Thyroid gland (tissue), 4 donors: ENCODE measurements around the gene CFAP251. TPM values are rescaled to one million over a fixed set of nuclear protein-coding genes. Genes with fewer than 3 reads are reported as not detected.
"Not testable (repeated sequence)": the region's sequence is repeated elsewhere in the genome, so short reads cannot be mapped to it uniquely, and the experiment has no call there.

Experiments
- DNase-seq, 2 donors: peaks; one replicate each; pipeline ENCODE4 v3.0.0-alpha.2; 2019
- H3K27ac ChIP-seq, 3 donors: fragments of 200-600 bp; sonication (generic); 1 replicate in 2 of 3; 2 replicates in 1 of 3; pipeline ENCODE4 v1.5.1; 2016 to 2019; ENCODE audit warnings: mild to moderate bottlenecking in 1 of 3, moderate library complexity in 1 of 3
- H3K27me3 ChIP-seq: fragments of 200-600 bp; sonication (generic); one replicate; pipeline ENCODE4 v1.5.1; 2019
- H3K36me3 ChIP-seq, 2 donors: fragments of 200-600 bp; sonication (generic); one replicate each; pipeline ENCODE4 v1.5.1; 2016 to 2019
- H3K4me1 ChIP-seq, 2 donors: fragments of 200-600 bp; sonication (generic); one replicate each; pipeline ENCODE4 v1.5.1; 2017 to 2019
- H3K4me3 ChIP-seq, 3 donors: fragments of 200-600 bp; sonication (generic); replicated peaks in 1 of 3; 1 replicate in 2 of 3; 2 replicates in 1 of 3; pipeline ENCODE4 v1.5.1; 2016; ENCODE audit warnings: mild to moderate bottlenecking in 1 of 3
- H3K9me3 ChIP-seq: fragments of 200-600 bp; sonication (generic); one replicate; pipeline ENCODE4 v1.5.1; 2017
- CTCF ChIP-seq, 6 experiments: fragments of 200-600 bp in 3 of 6; fragments of 450-650 bp in 3 of 6; sonication (generic) in 3 of 6; IDR thresholded peaks; one replicate each; pipeline ENCODE4 v1.5.1; 2016 to 2019; ENCODE audit warnings: antibody characterized with exemption in 6 of 6, mild to moderate bottlenecking in 2 of 6, inconsistent platforms in 1 of 6, moderate library complexity in 1 of 6
- POLR2A ChIP-seq, 2 donors: fragments of 450-650 bp; IDR thresholded peaks; one replicate each; pipeline ENCODE4 v1.6.1; 2017; ENCODE audit warnings: antibody characterized with exemption in 2 of 2, mild to moderate bottlenecking in 2 of 2, moderate library complexity in 1 of 2
- WGBS, 2 donors: methylation state at CpG; one replicate each; pipeline ENCODE4 v1.1.5; 2017; 5-methylcytosine and 5-hydroxymethylcytosine counted together
- intact Hi-C: fragments of 100-400 bp; cut with DNase I; formaldehyde crosslinking; loops from one replicate; pipeline ENCODE4 v1.15.1; 2023
- total RNA-seq, 4 donors: library from RNA; depleted of rRNA; stranded (reverse); fragments of >200 nt; gene quantifications; one replicate each; pipeline ENCODE4 v1.2.3, GENCODE V29; 2016

The CFAP251 gene
- total RNA-seq, 4 donors from 2014 or later: 17.7 to 27.0 (median 23.7) TPM

- 85 to 89% methylated on average over 8 of the region's 8 CpGs for WGBS, 2 donors
- intact Hi-C loops: no loop called here
Observed at GRCh38 chr12:121981456-121981855, 63.1 kb downstream of the CFAP251 start.

GRCh38 chr12:121982950-121983349, 64.6 kb downstream of the CFAP251 start:
- Histone ChIP-seq H3K27me3 (no peaks in the 10 kb centered on the region), H3K4me3 (no peak overlapping the region), H3K9me3 (no peaks in the 10 kb centered on the region), H3K36me3 (no peaks in the 10 kb centered on the region), H3K27ac (no peak overlapping the region), H3K4me1 (no peaks in the 10 kb centered on the region)
- intact Hi-C loops: no loop called here
- no peak for DNase-seq
- TF ChIP-seq POLR2A (IDR thresholded peaks at IDR 0.05) (no peak), CTCF (IDR thresholded peaks at IDR 0.05) (no peak)
- 96 to 99% methylated on average over 6 of the region's 6 CpGs for WGBS, 2 donors

More at GRCh38 chr12:121981456-121981855, 63.1 kb downstream of the CFAP251 start:
- H3K27me3 ChIP-seq: no peaks in the 10 kb centered on the region
- H3K4me1 ChIP-seq: no peaks in the 10 kb centered on the region
- H3K36me3 ChIP-seq: peaks cover 0 to 3% of the 10 kb centered on the region in 2 donors
- DNase-seq: no peak
- no peak overlapping the region for H3K27ac ChIP-seq
- no peaks in the 10 kb centered on the region for H3K9me3 ChIP-seq
- TF ChIP-seq POLR2A (IDR thresholded peaks at IDR 0.05): no peak
- TF ChIP-seq CTCF (IDR thresholded peaks at IDR 0.05): no peak
- H3K4me3 ChIP-seq: no peak overlapping the region

- Histone ChIP-seq H3K27me3 (no peaks in the 10 kb centered on the region), H3K36me3 (no peaks in the 10 kb centered on the region), H3K9me3 (no peaks in the 10 kb centered on the region), H3K4me3 (no peak overlapping the region), H3K4me1 (no peaks in the 10 kb centered on the region), H3K27ac (no peak overlapping the region)
- intact Hi-C loops: no loop called here
- DNase-seq: no peak
- WGBS, 2 donors: 66 to 73% methylated on average over 13 of the region's 13 CpGs
- TF ChIP-seq CTCF (IDR thresholded peaks at IDR 0.05) (no peak), POLR2A (IDR thresholded peaks at IDR 0.05) (no peak)
Observed at GRCh38 chr12:121983536-121984210, 65.3 kb downstream of the CFAP251 start.

- H3K27me3 ChIP-seq: no peaks in the 10 kb centered on the region
- intact Hi-C loops: no loop called here
- 89 to 92% methylated on average over 14 of the region's 14 CpGs for whole genome bisulfite sequencing, 2 donors
- TF ChIP-seq CTCF (IDR thresholded peaks at IDR 0.05): no peak
- no peak for TF ChIP-seq POLR2A (IDR thresholded peaks at IDR 0.05)
- H3K9me3 ChIP-seq: no peaks in the 10 kb centered on the region
- H3K36me3 ChIP-seq: no peaks in the 10 kb centered on the region
- DNase-seq: no peak
- peaks cover 0 to 4% of the 10 kb centered on the region in 2 donors for H3K4me1 ChIP-seq
- no peak overlapping the region for H3K4me3 ChIP-seq
- H3K27ac ChIP-seq: no peak overlapping the region
Observed at GRCh38 chr12:121986489-121987245, 68.3 kb downstream of the CFAP251 start.

GRCh38 chr12:121988519-121988918, 70.1 kb downstream of the CFAP251 start:
- intact Hi-C loops, H3K27ac ChIP-seq, H3K36me3 ChIP-seq, H3K9me3 ChIP-seq, H3K4me3 ChIP-seq, DNase-seq, H3K27me3 ChIP-seq: not testable (repeated sequence)
- WGBS, 2 donors: 93 to 95% methylated on average over 10 of the region's 10 CpGs
- peaks cover 0 to 10% of the 10 kb centered on the region in 2 donors for H3K4me1 ChIP-seq
